Measurements from ENCODE around the gene GLI3.

Gene GLI3

DNA sequence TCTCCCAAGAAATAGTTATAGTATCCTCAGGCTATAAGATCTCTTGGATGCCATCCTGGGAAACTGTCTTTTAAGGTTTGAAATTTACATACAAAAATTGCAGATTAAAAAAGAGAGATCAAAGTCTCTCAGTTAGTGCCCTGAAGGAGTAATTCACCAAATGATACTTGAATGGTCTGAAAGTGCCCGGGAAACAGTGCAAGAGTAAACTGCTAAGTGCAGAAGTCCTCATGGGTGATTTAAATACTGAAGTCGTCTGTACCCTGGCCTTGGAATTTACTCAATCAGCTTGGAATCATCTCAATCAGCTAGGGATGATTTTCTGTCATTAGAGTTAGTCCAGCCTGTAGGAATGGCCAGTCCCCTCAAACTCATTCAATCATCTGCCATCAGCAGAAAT, 155.3 kb downstream of the GLI3 start:
- DNase-seq (ENCODE audit: low read depth in 3 of 3) = no peak

- no peak for DNase-seq (ENCODE audit: low read depth in 3 of 3)
These were observed 156.0 kb downstream of the GLI3 start for GRCh38 chr7:42080841-42081586.

GRCh38 chr7:42077271-42078135, 159.5 kb downstream of the GLI3 start:
- DNase-seq (ENCODE audit: low read depth in 3 of 3) = no peak

GRCh38 chr7:42076870-42077269, 160.1 kb downstream of the GLI3 start:
- DNase-seq (ENCODE audit: low read depth in 3 of 3) = no peak

- no peak for DNase-seq (ENCODE audit: low read depth in 3 of 3)
These were observed 161.6 kb downstream of the GLI3 start for GRCh38 chr7:42075418-42075817.

DNA sequence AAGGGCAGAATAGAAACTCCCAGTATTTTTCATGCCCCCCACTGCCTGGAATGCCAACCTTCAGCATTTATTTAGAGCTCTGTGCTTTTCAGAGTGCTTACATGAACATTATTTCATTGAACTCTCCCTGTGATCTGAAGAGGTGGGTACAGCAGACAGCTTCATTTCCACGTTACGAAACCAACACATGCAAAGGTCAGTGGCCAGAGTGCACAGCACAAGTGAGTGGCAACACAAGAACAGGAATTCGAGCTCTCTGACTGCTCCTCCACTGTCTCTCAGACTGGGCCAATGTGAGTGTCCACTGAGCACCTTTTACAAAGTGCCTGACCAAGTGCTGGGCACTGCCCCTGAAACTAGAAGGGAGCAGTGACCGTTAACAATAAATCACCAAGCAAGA, 162.9 kb downstream of the GLI3 start:
- no peak for DNase-seq (ENCODE audit: low read depth in 3 of 3)

GRCh38 chr7:42071372-42072261, 165.4 kb downstream of the GLI3 start:
- no peak for DNase-seq (ENCODE audit: low read depth in 3 of 3)

DNA sequence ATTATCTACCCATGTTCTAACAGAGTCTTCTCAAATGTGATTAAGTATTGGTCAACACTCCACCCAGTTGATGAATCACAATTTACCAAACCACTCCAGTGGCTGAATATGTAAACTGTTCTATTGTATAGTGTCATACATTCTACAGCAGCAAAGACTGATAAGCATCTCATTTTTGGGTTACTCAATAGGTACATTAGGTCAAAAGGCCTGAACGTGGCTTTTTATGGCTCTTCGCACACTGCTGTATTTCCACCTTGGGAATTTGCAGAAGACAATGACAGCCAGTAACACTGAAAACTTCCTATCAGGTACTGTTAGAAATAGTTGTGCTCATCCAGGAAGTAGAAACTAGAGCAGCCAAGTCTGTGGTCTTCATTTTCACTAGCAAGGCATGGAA, 166.9 kb downstream of the GLI3 start:
- DNase-seq (ENCODE audit: low read depth in 3 of 3) = no peak

- DNase-seq (ENCODE audit: low read depth in 3 of 3) = no peak
These were observed 167.4 kb downstream of the GLI3 start for GRCh38 chr7:42069590-42069989.

DNA sequence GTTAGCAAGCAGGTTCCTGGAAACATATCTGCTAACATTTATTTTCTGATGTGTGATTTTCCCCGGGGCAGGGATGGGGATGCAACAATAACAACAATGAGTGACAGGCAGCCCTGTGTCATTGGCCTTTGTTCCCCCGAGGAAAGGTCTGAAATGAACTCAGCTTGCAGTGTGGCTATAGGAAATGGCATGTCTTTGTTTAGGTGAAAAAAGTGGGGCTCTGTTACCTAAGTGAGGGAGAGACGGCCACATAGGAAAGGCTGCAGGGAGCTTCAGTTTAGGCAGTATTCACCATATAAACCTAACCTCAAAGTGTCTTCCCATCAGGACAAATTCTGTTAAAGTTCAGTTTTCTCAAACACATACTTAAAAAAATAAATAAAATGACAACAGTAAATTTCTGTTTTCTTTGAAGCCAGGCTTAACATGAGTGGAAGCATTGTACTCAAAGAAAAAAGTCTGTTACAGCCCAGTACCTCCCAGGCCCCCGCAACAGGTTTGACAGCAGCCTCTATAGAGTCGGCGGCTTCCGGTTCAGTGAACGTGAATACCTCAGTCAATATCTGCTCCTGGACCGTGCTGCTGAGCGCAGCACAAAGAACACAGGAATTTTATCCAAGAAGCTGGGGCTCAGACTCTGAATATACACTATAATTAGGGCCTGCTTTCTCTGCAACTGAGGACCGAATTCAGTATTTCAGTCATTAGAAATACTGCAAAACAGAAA, 168.3 kb downstream of the GLI3 start:
- DNase-seq (ENCODE audit: low read depth in 3 of 3) = no peak

- no peak for DNase-seq (ENCODE audit: low read depth in 3 of 3)
These were observed 171.1 kb downstream of the GLI3 start for GRCh38 chr7:42065942-42066341.

GRCh38 chr7:42065015-42065414, 172.0 kb downstream of the GLI3 start:
- no peak for DNase-seq (ENCODE audit: low read depth in 3 of 3)

- DNase-seq (ENCODE audit: low read depth in 3 of 3) = no peak
These were observed 172.5 kb downstream of the GLI3 start for GRCh38 chr7:42064534-42064933.

- DNase-seq (ENCODE audit: low read depth in 3 of 3) = no peak
These were observed 177.7 kb downstream of the GLI3 start for GRCh38 chr7:42059275-42059674.

DNA sequence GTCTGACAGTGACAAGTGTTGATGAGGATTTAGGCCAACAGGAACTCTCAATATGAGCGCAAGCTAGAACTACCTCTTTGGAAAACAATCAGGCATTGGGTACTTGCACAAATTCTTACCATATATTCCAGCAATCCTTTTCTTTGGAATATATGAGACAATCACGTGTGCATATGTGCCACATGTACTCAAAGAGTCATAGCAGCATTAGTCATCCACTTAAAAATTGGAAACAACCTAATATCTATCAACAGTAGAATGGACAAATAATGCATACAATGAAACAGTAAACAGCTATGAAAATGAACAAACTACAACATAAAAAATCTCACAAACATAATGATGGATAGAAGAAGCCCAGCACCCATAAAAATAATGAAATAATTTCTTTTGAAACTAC, 179.7 kb downstream of the GLI3 start:
- DNase-seq (ENCODE audit: low read depth in 3 of 3) = no peak

GRCh38 chr7:42055171-42055570, 181.8 kb downstream of the GLI3 start:
- no peak for DNase-seq (ENCODE audit: low read depth in 3 of 3)

- no peak for DNase-seq (ENCODE audit: low read depth in 3 of 3)
These were observed 183.2 kb downstream of the GLI3 start for GRCh38 chr7:42053834-42054233.

DNA sequence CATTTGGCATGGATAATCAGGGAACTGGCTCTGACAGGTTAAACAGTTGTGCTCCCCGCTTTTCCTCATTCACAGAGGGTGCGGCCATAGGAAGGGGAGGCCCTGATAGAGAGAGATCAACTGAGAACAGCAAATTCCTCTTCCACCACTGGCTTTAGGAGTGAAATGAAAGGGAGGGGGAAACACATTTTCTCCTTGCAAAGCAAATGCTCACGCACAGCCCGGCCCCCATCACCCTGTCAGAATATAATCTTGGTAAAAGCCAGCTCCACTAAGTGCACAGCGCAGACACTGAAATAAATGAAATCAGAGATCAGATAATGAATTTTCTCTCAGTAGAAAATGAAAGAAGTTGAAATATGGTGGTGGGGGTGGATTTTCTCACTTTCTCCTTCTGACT, 187.2 kb downstream of the GLI3 start:
- DNase-seq (ENCODE audit: low read depth in 3 of 3) = no peak

GRCh38 chr7:42046483-42046882, 190.5 kb downstream of the GLI3 start:
- DNase-seq (ENCODE audit: low read depth in 3 of 3) = no peak

GRCh38 chr7:42045961-42046360, 191.0 kb downstream of the GLI3 start:
- DNase-seq (ENCODE audit: low read depth in 3 of 3) = no peak

DNA sequence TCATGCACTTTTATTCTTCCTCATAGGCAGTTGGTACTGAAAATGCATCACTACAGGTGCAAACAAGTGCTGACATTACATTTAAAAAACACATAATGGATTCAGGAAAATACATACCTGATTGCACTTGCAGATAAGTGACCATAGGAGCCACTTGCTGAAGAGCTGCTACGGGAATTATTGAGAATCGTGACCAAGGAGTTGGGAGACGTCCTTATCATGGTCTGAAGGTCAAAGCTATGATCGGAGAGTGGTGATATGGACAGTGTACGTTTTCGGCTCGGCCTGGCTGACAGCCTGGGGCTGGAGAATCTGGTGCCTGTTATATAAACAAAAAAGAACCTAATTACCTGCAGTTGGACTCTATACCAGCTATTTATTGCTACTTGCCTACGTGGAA, 197.1 kb downstream of the GLI3 start:
- DNase-seq (ENCODE audit: low read depth in 3 of 3) = no peak

DNA sequence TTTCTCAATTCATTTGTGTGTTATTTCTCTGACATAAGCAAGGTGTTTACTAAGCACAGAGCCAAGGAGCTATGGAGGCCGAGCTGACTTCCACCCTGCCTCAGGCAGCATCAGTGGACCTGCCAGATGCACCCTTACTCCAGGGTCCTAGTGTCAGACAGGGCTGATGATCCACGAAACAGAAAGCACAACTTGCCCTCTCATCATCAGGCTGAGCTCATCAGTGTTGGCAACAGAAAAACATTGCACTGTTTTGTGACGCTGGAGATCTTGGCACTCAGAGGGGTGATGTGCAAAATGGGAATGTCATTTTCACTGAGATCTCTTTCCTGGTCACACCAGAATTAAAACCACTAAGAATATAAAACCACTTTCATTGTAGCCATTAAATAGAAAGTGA, 201.8 kb downstream of the GLI3 start:
- no peak for DNase-seq (ENCODE audit: low read depth in 3 of 3)
